CD4-positive, CD25-positive, alpha-beta regulatory T cell (primary cell): Measurements from ENCODE around the gene PPARD. TPM values are rescaled to one million over a fixed set of nuclear protein-coding genes. Genes with fewer than 3 reads are reported as not detected.

Source experiments
- polyA plus RNA-seq, 4 donors: library from polyadenylated mRNA; unstranded; fragments of 300-500 nt; fragmentation: Illumina TruSeq; gene quantifications; one replicate each; pipeline ENCODE4 v1.2.3, GENCODE V29; 2021
- total RNA-seq: library from RNA; stranded (reverse); gene quantifications from one replicate; pipeline ENCODE4 v1.2.3, GENCODE V29; 2022

PPARD gene
- total and polyA plus RNA-seq, 5 donors from 2014 or later = 3.8 to 37.3 (median 5.9) TPM

Other genes with a start within 250 kb of the PPARD start
- gene TCP11, start 201.2 kb upstream of the PPARD start, total RNA-seq = not detected
- gene TCP11, start 201.2 kb upstream of the PPARD start, polyA plus RNA-seq = not detected
- not detected for gene SCUBE3, start 128.6 kb upstream of the PPARD start, total RNA-seq
- under 1 TPM in 3 of 4 donors, not detected in 1; 0.03 to 0.11 (median 0.05) TPM for gene SCUBE3, start 128.6 kb upstream of the PPARD start, polyA plus RNA-seq
- gene ZNF76, start 82.8 kb upstream of the PPARD start, total RNA-seq = 66.6 TPM
- 10 to 100 TPM; 18.7 to 25.1 (median 20.5) TPM for gene ZNF76, start 82.8 kb upstream of the PPARD start, polyA plus RNA-seq
- 247 TPM for gene DEF6, start 44.7 kb upstream of the PPARD start, total RNA-seq
- 100 to 1,000 TPM; 134 to 142 (median 139) TPM for gene DEF6, start 44.7 kb upstream of the PPARD start, polyA plus RNA-seq
- gene FANCE, start 109.8 kb downstream of the PPARD start, total RNA-seq = 5.5 TPM
- 1 to 10 TPM; 4.8 to 6.6 (median 5.2) TPM for gene FANCE, start 109.8 kb downstream of the PPARD start, polyA plus RNA-seq
- gene RPL10A, start 125.8 kb downstream of the PPARD start, total RNA-seq = 1,327 TPM
- 1,000 to 10,000 TPM in 2 of 4 donors, 100 to 1,000 TPM in 2; 848 to 1,343 (median 1,026) TPM for gene RPL10A, start 125.8 kb downstream of the PPARD start, polyA plus RNA-seq
- not detected for gene TEAD3, start 154.5 kb downstream of the PPARD start, total RNA-seq
- gene TEAD3, start 154.5 kb downstream of the PPARD start, polyA plus RNA-seq = under 1 TPM in 3 of 4 donors, not detected in 1; 0.18 to 0.24 (median 0.20) TPM
- not detected for gene TULP1, start 170.3 kb downstream of the PPARD start, total RNA-seq
- not detected for gene TULP1, start 170.3 kb downstream of the PPARD start, polyA plus RNA-seq